Neuronal stem cell (in vitro differentiated cells): ENCODE results near the gene TIMP1.
"Not testable (repeated sequence)": the region's sequence is repeated elsewhere in the genome, so short reads cannot be mapped to it uniquely, and the experiment has no call there.

Experiments
- DNase-seq: peaks from one replicate; pipeline ENCODE4 v3.0.0-alpha.2; 2013; ENCODE audit warnings: low spot score
- H2AFZ ChIP-seq: one replicate; pipeline ENCODE4 v1.6.1; 2013; ENCODE audit warnings: mild to moderate bottlenecking, low read length, inconsistent platforms
- H2AK5ac ChIP-seq: 2 replicates; pipeline ENCODE4 v1.6.1; 2013; ENCODE audit warnings: low read depth, mild to moderate bottlenecking, inconsistent platforms, low read length, moderate library complexity, mixed read lengths
- H2BK120ac ChIP-seq: 2 replicates; pipeline ENCODE4 v1.6.1; 2013; ENCODE audit warnings: low read depth, mild to moderate bottlenecking, inconsistent platforms, low read length, moderate library complexity, mixed read lengths
- H2BK12ac ChIP-seq: one replicate; pipeline ENCODE4 v1.6.1; 2013; ENCODE audit warnings: low read length, inconsistent platforms
- H2BK15ac ChIP-seq: 2 replicates; pipeline ENCODE4 v1.6.1; 2013; ENCODE audit warnings: mild to moderate bottlenecking, low read length, inconsistent platforms, mixed read lengths
- H2BK5ac ChIP-seq: one replicate; pipeline ENCODE4 v1.6.1; 2013; ENCODE audit warnings: inconsistent platforms, mild to moderate bottlenecking, low read length, moderate library complexity
- H3K14ac ChIP-seq: one replicate; pipeline ENCODE4 v1.6.1; 2013; ENCODE audit warnings: low read length, inconsistent platforms
- H3K18ac ChIP-seq: 2 replicates; pipeline ENCODE4 v1.6.1; 2013; ENCODE audit warnings: low read length, inconsistent platforms
- H3K23ac ChIP-seq: 2 replicates; pipeline ENCODE4 v1.6.1; 2013; ENCODE audit warnings: low read depth, mild to moderate bottlenecking, mixed read lengths, low read length, inconsistent platforms; ENCODE audit not compliant: poor library complexity
- H3K27ac ChIP-seq: replicated peaks from 3 replicates; pipeline ENCODE4 v1.5.1; 2013; ENCODE audit warnings: low read length, inconsistent platforms
- H3K27me3 ChIP-seq, 3 experiments: 2 replicates each; pipeline ENCODE4 v1.6.1; 2013; ENCODE audit warnings: low read length in 3 of 3, mild to moderate bottlenecking in 2 of 3, inconsistent platforms in 1 of 3, low read depth in 1 of 3, mixed read lengths in 1 of 3, moderate library complexity in 1 of 3; ENCODE audit not compliant: control insufficient read depth in 3 of 3, insufficient read depth in 3 of 3
- H3K36me3 ChIP-seq, 2 donors: replicated peaks in 1 of 2; 2 replicates each; pipeline ENCODE4 v1.6.1; 2013; ENCODE audit warnings: low read length in 2 of 2; ENCODE audit not compliant: control insufficient read depth in 2 of 2, insufficient read depth in 2 of 2
- H3K4ac ChIP-seq: 2 replicates; pipeline ENCODE4 v1.6.1; 2013; ENCODE audit warnings: inconsistent platforms, mild to moderate bottlenecking, low read length, moderate library complexity
- H3K4me1 ChIP-seq, 2 donors: 1 replicate in 1 of 2; 2 replicates in 1 of 2; pipeline ENCODE4 v1.6.1; 2013; ENCODE audit warnings: low read length in 2 of 2, low read depth in 1 of 2; ENCODE audit not compliant: control insufficient read depth in 2 of 2, insufficient read depth in 1 of 2
- H3K4me2 ChIP-seq: one replicate; pipeline ENCODE4 v1.6.1; 2013; ENCODE audit warnings: mild to moderate bottlenecking, low read length, inconsistent platforms; ENCODE audit not compliant: insufficient read depth, poor library complexity, severe bottlenecking
- H3K4me3 ChIP-seq, 2 donors: 2 replicates each; pipeline ENCODE4 v1.5.1; 2013; ENCODE audit warnings: low read length in 2 of 2, mild to moderate bottlenecking in 2 of 2, inconsistent platforms in 1 of 2, moderate library complexity in 1 of 2
- H3K79me1 ChIP-seq: one replicate; pipeline ENCODE4 v1.6.1; 2013; ENCODE audit warnings: low read depth, mild to moderate bottlenecking, inconsistent platforms, low read length, moderate library complexity
- H3K9ac ChIP-seq: one replicate; pipeline ENCODE4 v1.6.1; 2013; ENCODE audit warnings: mild to moderate bottlenecking, low read depth, low read length, inconsistent platforms; ENCODE audit not compliant: poor library complexity
- H3K9me3 ChIP-seq, 2 donors: replicated peaks in 1 of 2; 2 replicates each; pipeline versions ENCODE3 to v1.6.1; 2013; ENCODE audit warnings: low read length in 2 of 2, mild to moderate bottlenecking in 2 of 2, inconsistent platforms in 1 of 2, low read depth in 1 of 2, mixed read lengths in 1 of 2, moderate library complexity in 1 of 2; ENCODE audit not compliant: control insufficient read depth in 2 of 2, insufficient read depth in 1 of 2
- H4K8ac ChIP-seq: one replicate; pipeline ENCODE4 v1.6.1; 2013; ENCODE audit warnings: low read depth, mild to moderate bottlenecking, inconsistent platforms, low read length, moderate library complexity
- H4K91ac ChIP-seq: one replicate; pipeline ENCODE4 v1.6.1; 2013; ENCODE audit warnings: low read length, low read depth, mild to moderate bottlenecking, inconsistent platforms; ENCODE audit not compliant: poor library complexity
- WGBS, 2 donors: extraction: QIAGEN DNeasy Blood & Tissue Kit; methylation state at CpG; one replicate each; pipeline ENCODE4 v1.1.7; 2013; ENCODE audit warnings: missing lambda C conversion rate in 2 of 2, mixed read lengths in 1 of 2; ENCODE audit not compliant: insufficient read length in 2 of 2, insufficient replicate concordance in 1 of 2; ENCODE audit errors: extremely low coverage in 2 of 2; 5-methylcytosine and 5-hydroxymethylcytosine counted together

TIMP1 gene

GRCh38 chrX:47596256-47596655 lies 14.0 kb downstream of the TIMP1 start:
- Histone ChIP-seq H3K36me3 (no peaks in the 10 kb centered on the region), H3K4me2 (peak overlapping the region; percentile 18), H2BK5ac (no peak overlapping the region), H3K4ac (no peak overlapping the region), H3K14ac (no peak overlapping the region), H3K27me3 (no peaks in the 10 kb centered on the region), H4K8ac (no peak overlapping the region), H3K18ac (no peak overlapping the region), H3K4me3 (no peak overlapping the region), H3K23ac (no peak overlapping the region), H3K79me1 (no peaks in the 10 kb centered on the region), H3K27ac (no peak overlapping the region), H2AFZ (no peak overlapping the region), H3K9ac (no peak overlapping the region), H2AK5ac (no peak overlapping the region), H2BK120ac (no peak overlapping the region), H4K91ac (no peak overlapping the region), H2BK12ac (no peak overlapping the region), H3K9me3 (peaks cover 0 to 5% of the 10 kb centered on the region in 2 donors), H3K4me1 (no peaks in the 10 kb centered on the region), H2BK15ac (no peak overlapping the region)
- no peak for DNase-seq
- no CpG with 5 or more reads among the region's 2 CpGs for WGBS, 2 donors

- H3K4me1 ChIP-seq: no peaks in the 10 kb centered on the region
- H3K27ac ChIP-seq: no peak overlapping the region
- no peaks in the 10 kb centered on the region for H3K27me3 ChIP-seq
- H3K14ac ChIP-seq: no peak overlapping the region
- H3K4me2 ChIP-seq: no peak overlapping the region
- H2BK12ac ChIP-seq: no peak overlapping the region
- no peak overlapping the region for H3K23ac ChIP-seq
- H2BK120ac ChIP-seq: no peak overlapping the region
- H3K9me3 ChIP-seq: peaks cover 0 to 5% of the 10 kb centered on the region in 2 donors
- H3K4me3 ChIP-seq: no peak overlapping the region
- no peaks in the 10 kb centered on the region for H3K36me3 ChIP-seq
- no peak overlapping the region for H4K91ac ChIP-seq
- H3K4ac ChIP-seq: no peak overlapping the region
- H3K18ac ChIP-seq: no peak overlapping the region
- WGBS, 2 donors: no CpG with 5 or more reads among the region's 3 CpGs
- H4K8ac ChIP-seq: no peak overlapping the region
- no peak overlapping the region for H2AK5ac ChIP-seq
- H3K79me1 ChIP-seq: no peaks in the 10 kb centered on the region
- H3K9ac ChIP-seq: no peak overlapping the region
- DNase-seq: no peak
- no peak overlapping the region for H2BK15ac ChIP-seq
- no peak overlapping the region for H2AFZ ChIP-seq
- no peak overlapping the region for H2BK5ac ChIP-seq
Measured at GRCh38 chrX:47597222-47597621, 15.0 kb downstream of the TIMP1 start.

DNA sequence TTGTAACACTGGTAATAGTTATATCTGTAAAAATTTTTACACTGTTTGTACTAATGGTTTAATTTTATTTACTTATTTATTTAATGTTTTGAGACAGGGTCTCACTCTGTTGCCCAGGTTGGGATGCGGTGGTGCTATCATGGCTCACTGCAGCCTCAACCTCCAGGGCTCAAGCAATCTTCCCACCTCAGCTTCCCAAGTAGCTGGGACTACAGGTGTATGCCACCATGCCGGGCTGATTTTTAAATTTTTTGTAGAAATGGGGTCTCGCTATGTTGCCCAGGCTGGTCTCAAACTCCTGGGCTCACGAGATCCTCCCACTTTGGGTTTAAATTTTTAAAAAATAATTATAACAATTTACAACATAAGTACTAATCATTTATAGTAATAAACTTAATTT lies 20.9 kb downstream of the TIMP1 start:
- H3K79me1 ChIP-seq, H3K27me3 ChIP-seq, H2AK5ac ChIP-seq, H3K9me3 ChIP-seq, H2BK5ac ChIP-seq, H3K18ac ChIP-seq, H2AFZ ChIP-seq, H2BK12ac ChIP-seq, DNase-seq, H4K91ac ChIP-seq, H3K36me3 ChIP-seq, H2BK15ac ChIP-seq, H3K4me2 ChIP-seq, H4K8ac ChIP-seq, H3K4me3 ChIP-seq, H3K27ac ChIP-seq, H3K23ac ChIP-seq, H3K14ac ChIP-seq, H3K4me1 ChIP-seq, H3K4ac ChIP-seq, H3K9ac ChIP-seq, H2BK120ac ChIP-seq: not testable (repeated sequence)
- WGBS, 2 donors: no CpG with 5 or more reads among the region's 4 CpGs

- Histone ChIP-seq H4K91ac (no peak overlapping the region), H3K18ac (no peak overlapping the region), H4K8ac (no peak overlapping the region), H3K4ac (no peak overlapping the region), H3K4me1 (peaks cover 0 to 10% of the 10 kb centered on the region in 2 donors), H3K79me1 (no peaks in the 10 kb centered on the region), H2BK15ac (no peak overlapping the region), H2AK5ac (no peak overlapping the region), H3K4me2 (no peak overlapping the region), H3K4me3 (no peak overlapping the region), H3K9ac (no peak overlapping the region), H3K23ac (no peak overlapping the region), H3K36me3 (no peaks in the 10 kb centered on the region), H3K27ac (no peak overlapping the region), H2BK5ac (no peak overlapping the region), H3K14ac (no peak overlapping the region), H3K27me3 (no peaks in the 10 kb centered on the region), H2BK120ac (no peak overlapping the region), H2BK12ac (no peak overlapping the region), H2AFZ (no peak overlapping the region), H3K9me3 (no peaks in the 10 kb centered on the region)
- no peak for DNase-seq
- no CpG with 5 or more reads among the region's 9 CpGs for WGBS, 2 donors
Measured at GRCh38 chrX:47605024-47605423, 22.8 kb downstream of the TIMP1 start.
